ENCODE measurements around the gene SLC25A40.

DNA sequence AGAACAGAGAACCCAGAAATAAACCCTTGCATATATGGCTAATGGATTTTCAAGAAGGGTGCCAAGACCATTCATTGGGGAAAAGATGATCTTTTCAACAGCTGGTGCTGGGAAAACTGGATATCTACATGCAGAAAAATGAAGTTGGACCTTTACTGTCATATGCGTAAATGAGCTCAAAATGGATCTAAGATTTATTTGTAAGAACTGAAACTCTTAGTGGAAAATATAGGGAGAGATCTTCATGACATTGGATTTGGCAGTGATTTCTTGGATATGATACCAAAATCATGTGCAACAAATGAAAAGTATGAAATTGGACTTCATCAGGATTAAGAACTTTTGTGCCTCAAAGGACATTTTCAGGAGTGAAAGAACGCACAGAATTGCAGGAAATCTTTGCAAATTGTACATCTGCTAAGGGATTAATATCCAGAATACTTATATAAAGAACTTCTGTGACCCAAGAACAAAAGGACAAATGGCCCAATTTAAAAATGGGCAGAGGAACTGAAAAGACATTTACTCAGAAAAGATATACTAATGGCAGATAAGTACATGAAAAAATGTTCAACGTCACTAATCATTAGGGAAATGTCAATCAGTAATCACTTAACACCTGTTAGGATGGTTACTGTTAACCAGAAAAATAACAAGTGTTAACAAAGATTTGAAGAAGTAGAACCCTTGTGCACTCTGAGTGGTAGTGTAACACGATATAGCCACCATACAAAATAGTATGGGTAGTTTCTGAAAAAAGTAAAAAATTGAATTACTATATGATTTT is 6.2 kb upstream of the SLC25A40 start:
- TF ChIP-seq, protein P1, sequence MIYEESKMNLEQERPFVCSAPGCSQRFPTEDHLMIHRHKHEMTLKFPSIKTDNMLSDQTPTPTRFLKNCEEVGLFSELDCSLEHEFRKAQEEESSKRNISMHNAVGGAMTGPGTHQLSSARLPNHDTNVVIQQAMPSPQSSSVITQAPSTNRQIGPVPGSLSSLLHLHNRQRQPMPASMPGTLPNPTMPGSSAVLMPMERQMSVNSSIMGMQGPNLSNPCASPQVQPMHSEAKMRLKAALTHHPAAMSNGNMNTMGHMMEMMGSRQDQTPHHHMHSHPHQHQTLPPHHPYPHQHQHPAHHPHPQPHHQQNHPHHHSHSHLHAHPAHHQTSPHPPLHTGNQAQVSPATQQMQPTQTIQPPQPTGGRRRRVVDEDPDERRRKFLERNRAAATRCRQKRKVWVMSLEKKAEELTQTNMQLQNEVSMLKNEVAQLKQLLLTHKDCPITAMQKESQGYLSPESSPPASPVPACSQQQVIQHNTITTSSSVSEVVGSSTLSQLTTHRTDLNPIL (CRISPR knock-in tag; IDR thresholded peaks at IDR 0.05; ENCODE audit: low read depth): no peak
- TF ChIP-seq ARNTL (CRISPR knock-in tag; IDR thresholded peaks at IDR 0.05; ENCODE audit: borderline replicate concordance, low read depth) (no peak), ESRRG (CRISPR knock-in tag; IDR thresholded peaks at IDR 0.05) (no peak), ZFP30 (CRISPR knock-in tag; IDR thresholded peaks at IDR 0.05) (no peak), PPARA (CRISPR knock-in tag; IDR thresholded peaks at IDR 0.05; ENCODE audit: borderline replicate concordance) (no peak), ZNF8 (CRISPR knock-in tag; IDR thresholded peaks at IDR 0.05) (no peak), RARB (CRISPR knock-in tag; IDR thresholded peaks at IDR 0.05) (no peak), SNAI2 (CRISPR knock-in tag; IDR thresholded peaks at IDR 0.05) (no peak), BACH2 (CRISPR knock-in tag; IDR thresholded peaks at IDR 0.05; ENCODE audit: borderline replicate concordance) (no peak), CSDC2 (CRISPR knock-in tag; IDR thresholded peaks at IDR 0.05) (no peak), ZNF70 (CRISPR knock-in tag; IDR thresholded peaks at IDR 0.05) (no peak)
- TF ChIP-seq, protein P2, sequence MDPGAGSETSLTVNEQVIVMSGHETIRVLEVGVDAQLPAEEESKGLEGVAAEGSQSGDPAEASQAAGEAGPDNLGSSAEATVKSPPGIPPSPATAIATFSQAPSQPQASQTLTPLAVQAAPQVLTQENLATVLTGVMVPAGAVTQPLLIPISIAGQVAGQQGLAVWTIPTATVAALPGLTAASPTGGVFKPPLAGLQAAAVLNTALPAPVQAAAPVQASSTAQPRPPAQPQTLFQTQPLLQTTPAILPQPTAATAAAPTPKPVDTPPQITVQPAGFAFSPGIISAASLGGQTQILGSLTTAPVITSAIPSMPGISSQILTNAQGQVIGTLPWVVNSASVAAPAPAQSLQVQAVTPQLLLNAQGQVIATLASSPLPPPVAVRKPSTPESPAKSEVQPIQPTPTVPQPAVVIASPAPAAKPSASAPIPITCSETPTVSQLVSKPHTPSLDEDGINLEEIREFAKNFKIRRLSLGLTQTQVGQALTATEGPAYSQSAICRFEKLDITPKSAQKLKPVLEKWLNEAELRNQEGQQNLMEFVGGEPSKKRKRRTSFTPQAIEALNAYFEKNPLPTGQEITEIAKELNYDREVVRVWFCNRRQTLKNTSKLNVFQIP (CRISPR knock-in tag; IDR thresholded peaks at IDR 0.05; ENCODE audit: borderline replicate concordance, low read depth): no peak
- TF ChIP-seq, protein P3, sequence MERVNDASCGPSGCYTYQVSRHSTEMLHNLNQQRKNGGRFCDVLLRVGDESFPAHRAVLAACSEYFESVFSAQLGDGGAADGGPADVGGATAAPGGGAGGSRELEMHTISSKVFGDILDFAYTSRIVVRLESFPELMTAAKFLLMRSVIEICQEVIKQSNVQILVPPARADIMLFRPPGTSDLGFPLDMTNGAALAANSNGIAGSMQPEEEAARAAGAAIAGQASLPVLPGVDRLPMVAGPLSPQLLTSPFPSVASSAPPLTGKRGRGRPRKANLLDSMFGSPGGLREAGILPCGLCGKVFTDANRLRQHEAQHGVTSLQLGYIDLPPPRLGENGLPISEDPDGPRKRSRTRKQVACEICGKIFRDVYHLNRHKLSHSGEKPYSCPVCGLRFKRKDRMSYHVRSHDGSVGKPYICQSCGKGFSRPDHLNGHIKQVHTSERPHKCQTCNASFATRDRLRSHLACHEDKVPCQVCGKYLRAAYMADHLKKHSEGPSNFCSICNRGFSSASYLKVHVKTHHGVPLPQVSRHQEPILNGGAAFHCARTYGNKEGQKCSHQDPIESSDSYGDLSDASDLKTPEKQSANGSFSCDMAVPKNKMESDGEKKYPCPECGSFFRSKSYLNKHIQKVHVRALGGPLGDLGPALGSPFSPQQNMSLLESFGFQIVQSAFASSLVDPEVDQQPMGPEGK (CRISPR knock-in tag; IDR thresholded peaks at IDR 0.05; ENCODE audit: borderline replicate concordance): no peak

Measured in SK-N-SH treated with all-trans-retinoic acid at 6 μM for 48 hours (cell line).